IPS-11a (cell line): ENCODE measurements around the gene PILRB.

ENCODE experiments used
- H3K4me3 ChIP-seq: one replicate; pipeline ENCODE4 v1.5.1; 2013; ENCODE audit warnings: low read depth, low read length, control low read depth

The PILRB gene

DNA sequence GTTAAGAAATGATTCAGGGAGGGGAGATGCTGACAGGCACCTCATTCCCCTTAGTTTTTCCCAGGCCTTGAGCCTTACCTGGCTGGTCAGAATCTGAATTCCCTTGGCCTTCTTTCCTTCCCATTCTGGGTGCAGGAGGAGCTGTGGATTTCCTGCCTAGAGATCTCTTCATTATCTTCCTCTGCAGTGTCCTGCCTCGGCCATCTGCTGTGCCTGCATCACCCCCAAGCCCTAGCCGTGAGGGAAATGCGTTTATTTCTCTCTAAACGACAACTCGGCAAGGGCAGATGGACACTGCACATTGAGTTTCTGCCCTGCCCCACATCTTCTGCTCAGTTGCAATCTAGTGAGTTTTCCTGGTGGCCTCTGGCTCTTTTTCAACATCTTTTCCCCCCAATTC lies 43.9 kb downstream of the PILRB start:
- no peak overlapping the region for H3K4me3 ChIP-seq

DNA sequence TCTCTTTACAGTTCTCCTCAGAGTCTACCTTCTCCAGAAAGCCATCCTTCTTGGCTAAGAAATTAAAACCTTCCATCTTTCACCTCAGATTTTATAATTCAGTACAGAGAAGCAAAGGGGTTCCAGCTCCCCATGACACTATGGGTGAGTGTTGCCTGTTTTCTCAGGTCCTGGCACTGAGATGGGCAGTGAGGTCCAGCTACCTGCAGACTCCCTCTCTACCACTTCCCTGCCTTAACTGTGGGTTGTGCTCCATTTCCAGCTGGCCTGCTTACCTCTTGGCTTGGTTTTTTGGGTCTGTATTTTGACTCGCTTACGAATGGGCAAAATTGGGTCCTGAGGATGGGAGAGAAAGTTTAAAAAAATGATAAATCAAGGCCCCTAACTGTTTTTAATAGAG lies 44.3 kb downstream of the PILRB start:
- no peak overlapping the region for H3K4me3 ChIP-seq

DNA sequence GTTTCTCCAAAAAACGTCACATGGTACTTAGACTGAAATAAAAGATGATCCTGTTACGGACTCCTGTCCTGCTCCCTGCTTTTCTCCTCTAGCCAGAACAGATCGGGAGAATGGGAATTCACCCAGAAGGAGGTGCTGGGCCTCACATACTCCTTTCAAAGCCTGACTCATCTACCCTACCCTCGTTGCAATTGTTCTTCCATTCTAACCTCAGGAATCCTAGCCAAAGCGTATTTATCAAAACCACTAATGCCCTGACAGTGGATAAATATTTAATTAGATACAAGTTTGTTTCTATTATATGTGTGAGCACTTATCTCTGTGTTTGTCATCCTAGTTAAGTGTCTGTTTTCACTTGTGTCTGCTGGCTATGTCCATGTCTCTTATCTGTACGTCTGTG lies 48.9 kb downstream of the PILRB start:
- H3K4me3 ChIP-seq = no peak overlapping the region

DNA sequence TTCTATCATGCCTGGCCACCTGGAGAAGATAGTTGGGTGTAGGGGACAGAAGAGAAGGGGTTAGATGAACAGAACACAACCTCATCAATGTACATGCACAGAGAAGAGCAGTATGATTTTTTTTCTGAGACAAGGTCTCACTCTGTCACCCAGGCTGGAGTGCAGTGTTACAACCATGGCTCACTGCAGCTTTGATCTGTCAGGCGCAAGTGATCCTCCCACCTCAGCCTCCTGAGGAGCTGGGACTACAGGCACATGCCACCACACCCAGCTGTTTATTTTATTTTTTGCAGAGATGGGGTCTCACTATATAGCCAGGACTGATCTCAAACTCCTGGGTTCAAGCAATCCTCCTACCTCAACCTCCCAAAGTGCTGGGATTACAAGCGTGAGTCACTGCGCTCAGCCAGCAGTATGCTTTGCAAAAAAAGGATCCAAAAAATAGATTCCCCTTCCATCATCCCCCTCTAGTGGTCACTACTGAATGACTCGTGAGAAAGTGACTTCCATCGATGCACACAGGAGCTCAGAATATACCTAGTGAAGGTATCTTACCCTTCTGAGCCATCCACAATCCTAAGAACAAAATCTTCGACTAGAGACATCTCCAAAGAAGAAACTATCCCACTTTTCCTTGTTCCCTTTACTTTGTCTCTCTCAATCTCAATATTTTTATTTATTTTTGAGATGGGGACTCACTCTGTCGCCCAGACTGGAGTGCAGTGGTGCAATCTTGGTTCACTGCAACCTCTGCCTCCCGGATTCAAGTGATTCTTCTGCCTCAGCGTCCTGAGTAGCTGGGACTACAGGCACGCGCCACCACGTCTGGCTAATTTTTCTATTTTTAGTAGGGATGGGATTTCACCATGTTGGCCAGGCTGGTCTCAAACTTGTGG lies 49.6 kb downstream of the PILRB start:
- H3K4me3 ChIP-seq = no peak overlapping the region

DNA sequence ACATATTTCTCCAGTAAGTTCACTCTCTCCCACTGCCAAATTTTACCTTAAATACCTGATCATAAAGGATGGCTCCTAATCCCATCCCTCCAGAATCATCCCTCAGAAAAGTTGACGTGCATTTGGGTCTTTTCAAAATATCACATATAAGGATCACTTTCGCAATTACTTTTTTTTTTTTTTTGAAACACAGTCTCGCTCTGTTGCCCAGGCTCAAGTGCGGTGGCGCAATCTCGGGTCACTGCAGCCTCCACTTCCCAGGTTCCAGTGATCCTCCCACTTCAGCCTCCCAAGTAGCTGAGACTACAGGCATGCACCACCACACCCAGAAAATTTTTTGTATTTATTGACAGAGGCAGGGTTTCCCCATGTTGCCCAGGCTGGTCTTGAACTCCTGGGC lies 53.2 kb downstream of the PILRB start:
- H3K4me3 ChIP-seq = no peak overlapping the region

DNA sequence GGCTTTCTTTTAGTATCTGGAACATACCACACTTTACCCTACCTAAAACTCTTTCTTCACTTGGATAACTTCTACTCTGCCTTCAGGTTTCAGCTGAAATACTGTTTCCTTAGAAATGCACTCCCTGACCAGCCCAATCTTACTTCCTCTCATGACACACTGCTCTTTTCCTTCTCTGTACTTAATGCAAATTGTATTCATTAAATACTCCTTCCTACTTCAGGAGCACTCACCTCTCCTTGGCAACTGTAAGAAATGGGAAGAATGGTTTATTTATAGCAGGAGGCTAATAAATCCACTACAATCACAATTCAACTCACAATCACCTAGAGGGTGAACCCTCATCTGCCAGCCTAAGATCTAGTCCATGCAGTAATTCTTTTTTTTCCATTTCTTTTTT lies 55.4 kb downstream of the PILRB start:
- no peak overlapping the region for H3K4me3 ChIP-seq

DNA sequence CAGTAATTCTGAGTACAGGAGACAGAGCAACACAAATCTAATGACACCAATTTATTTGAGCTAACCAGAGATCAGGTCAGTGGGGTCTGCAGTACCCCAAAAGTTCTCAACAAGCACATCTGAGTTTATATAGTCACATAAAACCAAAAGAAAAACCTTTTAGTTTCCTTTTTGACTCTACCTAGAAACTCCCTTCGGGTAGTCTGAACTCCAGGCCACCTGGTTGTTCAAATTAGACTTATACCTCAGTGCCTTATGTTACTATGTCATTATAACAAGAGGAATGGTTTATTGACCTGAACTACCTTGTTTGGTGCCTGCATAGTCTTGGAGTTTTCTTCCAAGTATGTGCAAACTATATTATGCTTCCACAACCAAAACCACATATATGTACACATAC lies 56.0 kb downstream of the PILRB start:
- no peak overlapping the region for H3K4me3 ChIP-seq

DNA sequence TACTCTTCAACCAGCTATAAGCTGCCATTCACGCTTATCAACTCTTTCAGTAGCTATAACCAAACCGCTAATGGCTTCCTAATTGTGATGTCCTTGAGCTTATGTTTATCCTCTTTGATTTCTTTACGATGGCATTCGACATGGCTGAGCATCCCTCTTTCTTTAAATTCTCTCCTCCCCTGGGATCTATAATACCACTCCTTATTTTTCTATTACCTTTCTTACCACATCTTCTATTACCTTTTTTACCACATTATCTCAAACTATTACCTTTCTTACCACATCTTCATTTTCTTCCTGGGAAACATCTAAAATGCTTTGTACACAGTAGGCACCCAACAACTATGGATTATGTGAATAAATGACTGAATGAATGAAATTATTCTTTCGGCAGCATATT lies 57.5 kb downstream of the PILRB start:
- H3K4me3 ChIP-seq = no peak overlapping the region
